ENCODE results near the gene DAD1.

DAD1 gene

GRCh38 chr14:22564463-22564862 lies 24.6 kb downstream of the DAD1 start:
- Histone ChIP-seq H3K9ac (ENCODE audit: low read length) (peak overlapping the region; percentile 62), H3K4me3 (ENCODE audit: insufficient read depth, low read length, poor library complexity, severe bottlenecking) (no peak overlapping the region), H3F3A (ENCODE audit: insufficient read depth) (peaks cover 94% of the 10 kb centered on the region), H3K27me3 (ENCODE audit: low read length) (no peaks in the 10 kb centered on the region), H3K36me3 (ENCODE audit: low read length) (no peaks in the 10 kb centered on the region), H3K27ac (ENCODE audit: low read depth, low read length) (peak overlapping the region; percentile 95), H3K9me2 (replicated peaks; ENCODE audit: insufficient read depth, low read length) (no peaks in the 10 kb centered on the region), H4K20me1 (ENCODE audit: low read depth, low read length) (no peaks in the 10 kb centered on the region), H3K79me2 (ENCODE audit: insufficient read depth, low read length) (peaks cover 32% of the 10 kb centered on the region), H2AFZ (ENCODE audit: low read depth, low read length, severe bottlenecking) (no peak overlapping the region), H3K4me2 (ENCODE audit: low read depth, low read length, poor library complexity, severe bottlenecking) (peak overlapping the region; percentile 92), H3K9me3 (ENCODE audit: insufficient read depth, low read length) (no peaks in the 10 kb centered on the region)
- TF ChIP-seq CTCF (IDR thresholded peaks at IDR 0.05; ENCODE audit: insufficient read depth, low read length, poor library complexity, severe bottlenecking) (no peak), EZH2phosphoT487 (conservative IDR thresholded peaks at IDR 0.05; ENCODE audit: low read length) (no peak)

GRCh38 chr14:22563987-22564386 lies 25.0 kb downstream of the DAD1 start:
- TF ChIP-seq CTCF (IDR thresholded peaks at IDR 0.05; ENCODE audit: insufficient read depth, low read length, poor library complexity, severe bottlenecking) (no peak), EZH2phosphoT487 (conservative IDR thresholded peaks at IDR 0.05; ENCODE audit: low read length) (no peak)
- no peaks in the 10 kb centered on the region for H3K36me3 ChIP-seq (ENCODE audit: low read length)
- peaks cover 94% of the 10 kb centered on the region for H3F3A ChIP-seq (ENCODE audit: insufficient read depth)
- peak overlapping the region; percentile 95 for H3K27ac ChIP-seq (ENCODE audit: low read depth, low read length)
- no peaks in the 10 kb centered on the region for H3K9me3 ChIP-seq (ENCODE audit: insufficient read depth, low read length)
- no peaks in the 10 kb centered on the region for H3K27me3 ChIP-seq (ENCODE audit: low read length)
- no peak overlapping the region for H2AFZ ChIP-seq (ENCODE audit: low read depth, low read length, severe bottlenecking)
- no peak overlapping the region for H3K4me3 ChIP-seq (ENCODE audit: insufficient read depth, low read length, poor library complexity, severe bottlenecking)
- no peaks in the 10 kb centered on the region for H4K20me1 ChIP-seq (ENCODE audit: low read depth, low read length)
- H3K79me2 ChIP-seq (ENCODE audit: insufficient read depth, low read length), result peaks cover 27% of the 10 kb centered on the region
- H3K4me2 ChIP-seq (ENCODE audit: low read depth, low read length, poor library complexity, severe bottlenecking), result peak overlapping the region; percentile 92
- H3K9ac ChIP-seq (ENCODE audit: low read length), result peak overlapping the region; percentile 62
- H3K9me2 ChIP-seq (replicated peaks; ENCODE audit: insufficient read depth, low read length), result no peaks in the 10 kb centered on the region

GRCh38 chr14:22561661-22562579 lies 27.1 kb downstream of the DAD1 start:
- Histone ChIP-seq H3K4me2 (ENCODE audit: low read depth, low read length, poor library complexity, severe bottlenecking) (peak overlapping the region; percentile 92), H3K27ac (ENCODE audit: low read depth, low read length) (peak overlapping the region; percentile 95), H2AFZ (ENCODE audit: low read depth, low read length, severe bottlenecking) (no peak overlapping the region)

More at GRCh38 chr14:22561661-22562579, 27.1 kb downstream of the DAD1 start:
- Histone ChIP-seq H3F3A (ENCODE audit: insufficient read depth) (peaks cover 82% of the 10 kb centered on the region), H3K9me3 (ENCODE audit: insufficient read depth, low read length) (no peaks in the 10 kb centered on the region), H3K79me2 (ENCODE audit: insufficient read depth, low read length) (peaks cover 7% of the 10 kb centered on the region; the same call in 1 of the 2 replicates), H4K20me1 (ENCODE audit: low read depth, low read length) (no peaks in the 10 kb centered on the region), H3K36me3 (ENCODE audit: low read length) (no peaks in the 10 kb centered on the region), H3K4me3 (ENCODE audit: insufficient read depth, low read length, poor library complexity, severe bottlenecking) (no peak overlapping the region), H3K9me2 (replicated peaks; ENCODE audit: insufficient read depth, low read length) (no peaks in the 10 kb centered on the region), H3K27me3 (ENCODE audit: low read length) (no peaks in the 10 kb centered on the region), H3K9ac (ENCODE audit: low read length) (peak overlapping the region; percentile 62)
- TF ChIP-seq EZH2phosphoT487 (conservative IDR thresholded peaks at IDR 0.05; ENCODE audit: low read length) (no peak), CTCF (IDR thresholded peaks at IDR 0.05; ENCODE audit: insufficient read depth, low read length, poor library complexity, severe bottlenecking) (no peak)
